T-helper 22 cell (primary cell): ENCODE results near the gene NCR3LG1.

ENCODE experiments used
- DNase-seq: peaks from one replicate; pipeline ENCODE4 v3.0.0-alpha.2; 2020; ENCODE audit warnings: low read depth

Gene NCR3LG1

DNA sequence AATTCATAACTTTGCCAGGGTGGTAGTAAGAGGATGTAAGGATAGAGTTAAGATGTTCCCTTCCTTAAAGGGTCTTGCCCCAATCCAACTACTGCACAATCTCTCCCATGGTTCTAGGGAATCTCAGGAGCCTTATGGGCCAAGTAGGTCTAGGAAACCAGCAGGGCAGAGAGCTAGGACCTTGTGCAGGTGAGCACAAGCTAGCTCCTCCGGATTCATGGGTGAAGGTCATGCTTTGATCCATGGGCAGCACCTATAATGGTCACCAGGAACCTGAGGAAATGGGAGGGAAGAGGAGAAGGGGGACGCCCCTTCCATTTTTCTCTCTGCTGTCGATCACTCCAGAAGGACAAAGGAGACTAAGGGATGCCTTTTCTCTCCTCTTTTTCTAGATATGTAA is 20.0 kb downstream of the NCR3LG1 start:
- DNase-seq: no peak

DNA sequence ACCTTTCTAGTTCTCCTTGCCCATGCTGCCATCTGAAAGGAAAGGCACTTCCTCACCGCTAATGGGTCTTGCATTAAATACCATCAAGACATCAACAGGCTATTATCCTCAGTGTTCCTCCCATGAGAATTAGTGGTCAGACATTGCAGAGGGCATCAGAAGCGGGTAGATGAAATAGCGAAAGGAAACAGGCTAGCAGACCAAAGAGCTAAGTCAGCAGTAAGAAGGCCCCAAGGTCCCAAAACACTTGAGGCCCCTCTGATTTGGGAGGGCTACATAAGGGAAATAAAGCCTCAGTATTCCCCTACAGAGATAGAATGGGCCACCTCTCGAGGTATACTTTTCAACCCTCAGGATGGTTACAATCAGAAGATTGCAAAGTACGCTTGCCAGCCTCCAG is 23.9 kb downstream of the NCR3LG1 start:
- no peak for DNase-seq

DNA sequence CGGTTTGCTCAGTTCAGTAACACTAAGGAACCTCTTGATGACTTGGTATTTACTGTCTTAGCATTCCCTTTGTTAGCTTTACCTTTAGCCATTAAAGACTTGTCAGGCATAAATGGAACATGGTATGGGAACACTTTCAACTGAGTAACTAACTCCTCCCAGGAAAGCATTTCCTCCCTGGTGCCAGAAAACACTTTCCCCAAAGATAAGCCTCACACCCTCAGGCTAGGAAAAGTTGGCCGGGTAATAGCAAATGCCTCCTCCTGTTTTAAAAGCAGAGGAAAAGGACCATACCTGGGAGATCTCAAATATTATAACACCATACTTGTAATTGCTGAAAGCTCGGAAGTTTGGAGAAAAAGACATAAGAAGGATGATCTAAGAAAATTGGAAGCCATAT is 24.9 kb downstream of the NCR3LG1 start:
- no peak for DNase-seq

DNA sequence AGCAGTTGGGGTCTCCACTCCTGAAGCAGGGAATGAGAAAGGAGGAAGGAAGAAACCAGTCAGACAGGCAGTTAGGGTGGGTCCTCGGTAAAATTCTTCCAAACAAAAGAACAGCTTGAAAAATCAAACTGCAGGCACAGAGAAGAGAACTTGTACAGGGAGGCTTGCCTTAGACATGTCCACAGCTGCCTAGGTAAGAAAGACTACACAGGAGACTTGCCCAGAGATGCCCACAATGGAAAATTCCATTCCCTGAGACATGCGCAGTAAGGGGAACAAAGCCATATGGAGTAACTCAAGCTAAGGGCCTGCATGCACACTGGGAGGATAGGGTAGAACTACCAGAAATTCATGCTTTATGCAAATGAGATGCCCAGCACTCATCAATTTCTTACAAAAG is 27.1 kb downstream of the NCR3LG1 start:
- no peak for DNase-seq

DNA sequence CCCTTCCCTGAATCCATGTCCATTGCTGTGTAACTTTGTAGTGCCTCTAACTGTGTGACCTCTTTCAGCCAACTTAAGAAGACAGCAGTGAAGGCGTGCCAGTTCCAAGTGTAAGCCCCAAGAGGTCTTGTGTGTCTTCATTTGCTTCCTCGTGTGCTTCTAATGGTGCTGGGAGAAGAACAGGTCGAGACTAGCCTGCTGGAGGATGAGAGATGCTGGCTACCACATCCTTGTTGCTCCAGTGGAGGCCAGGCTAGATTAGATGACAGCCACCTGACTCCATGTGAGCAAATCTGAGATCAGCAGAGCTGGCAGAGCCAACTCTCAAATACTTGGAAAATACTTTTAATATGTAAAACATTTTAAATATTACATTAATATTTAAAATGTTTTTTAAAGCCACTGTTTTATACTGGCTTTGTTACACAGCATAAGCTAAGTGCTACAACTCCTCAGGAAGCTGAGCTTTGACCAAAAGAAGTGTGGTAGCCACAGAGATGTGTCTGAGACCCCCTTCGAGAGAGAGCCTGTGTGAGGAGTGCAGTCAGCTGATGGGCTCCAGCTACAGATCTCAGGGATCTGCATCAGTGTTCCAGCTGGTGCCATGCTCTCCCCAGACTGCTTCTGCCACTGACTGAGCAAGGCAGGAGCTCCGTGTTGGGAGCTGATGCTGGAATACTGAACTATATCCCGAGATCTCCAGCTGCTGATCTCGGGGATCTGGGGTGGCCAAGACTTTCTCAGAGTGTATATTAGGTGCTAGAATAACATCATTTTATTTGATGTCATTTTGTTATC is 28.0 kb downstream of the NCR3LG1 start:
- DNase-seq: no peak

DNA sequence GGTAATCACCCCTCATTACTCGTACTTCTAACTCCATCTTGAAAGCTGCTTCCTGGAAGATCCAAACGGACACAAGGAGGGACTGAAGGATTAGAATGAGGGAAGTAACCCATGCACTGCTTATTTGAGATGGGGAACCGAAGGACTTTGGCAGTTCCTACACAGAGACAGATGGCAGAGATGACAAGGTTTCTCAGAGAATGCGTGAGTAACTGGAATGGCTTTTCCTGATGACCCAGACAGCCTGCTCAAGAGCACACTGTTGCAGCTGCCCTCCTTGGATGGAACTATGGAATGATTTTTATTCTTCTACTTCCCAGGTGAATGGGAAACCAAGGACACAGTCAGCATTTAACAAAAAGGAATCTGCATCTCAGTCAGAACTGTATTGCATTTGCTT is 29.6 kb downstream of the NCR3LG1 start:
- DNase-seq: no peak

DNA sequence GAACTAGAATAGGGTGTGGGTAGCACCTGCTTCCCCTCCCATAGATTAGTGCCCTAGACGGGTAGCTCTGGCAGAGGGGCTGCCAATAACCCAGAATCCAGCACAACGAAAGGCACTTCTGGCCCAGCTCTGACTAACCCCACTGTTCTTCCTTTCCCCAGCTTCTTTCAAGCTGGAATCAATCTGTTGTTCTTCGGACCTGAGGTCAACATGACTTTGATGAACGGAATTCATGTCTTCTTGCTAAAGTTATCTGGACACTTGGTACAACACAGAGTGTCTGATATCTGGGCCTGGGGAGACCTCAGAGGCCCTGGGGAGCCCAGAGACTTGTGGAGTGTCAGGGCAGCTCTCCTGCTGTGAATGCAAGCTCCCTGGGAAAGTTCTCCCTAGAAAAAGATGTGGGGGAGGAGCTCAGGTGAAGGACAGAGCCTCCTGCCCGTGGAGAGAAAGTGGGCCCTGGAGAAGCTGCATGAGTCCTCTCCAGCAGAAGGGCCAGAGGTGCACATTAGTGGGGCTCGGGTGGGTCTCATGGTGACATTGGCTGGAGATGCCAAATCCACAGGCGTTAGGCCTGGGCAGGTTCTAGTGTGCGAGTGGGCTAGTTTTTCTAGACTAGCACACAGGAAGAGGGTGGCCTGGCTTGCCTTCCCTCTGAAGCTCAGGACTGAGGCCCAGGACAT is 30.6 kb downstream of the NCR3LG1 start:
- no peak for DNase-seq

DNA sequence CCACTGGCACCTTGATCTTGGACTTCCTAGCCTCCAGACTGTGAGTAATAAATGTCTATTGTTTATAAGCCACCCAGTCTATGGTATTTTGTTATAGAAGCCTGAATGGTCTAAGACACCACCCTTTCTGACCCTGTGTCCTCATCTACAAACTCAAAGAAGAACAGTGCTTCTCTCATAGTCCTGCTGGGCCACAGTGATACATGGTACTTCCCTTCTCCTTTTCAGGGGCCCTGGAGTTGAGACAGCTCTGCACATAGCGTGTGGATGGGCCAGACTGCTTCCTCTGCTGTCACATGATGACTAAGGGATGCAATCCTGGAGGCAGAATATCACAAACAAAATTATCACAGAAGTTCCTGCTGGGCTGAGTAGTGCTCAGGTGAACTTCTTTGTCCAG is 31.9 kb downstream of the NCR3LG1 start:
- no peak for DNase-seq

DNA sequence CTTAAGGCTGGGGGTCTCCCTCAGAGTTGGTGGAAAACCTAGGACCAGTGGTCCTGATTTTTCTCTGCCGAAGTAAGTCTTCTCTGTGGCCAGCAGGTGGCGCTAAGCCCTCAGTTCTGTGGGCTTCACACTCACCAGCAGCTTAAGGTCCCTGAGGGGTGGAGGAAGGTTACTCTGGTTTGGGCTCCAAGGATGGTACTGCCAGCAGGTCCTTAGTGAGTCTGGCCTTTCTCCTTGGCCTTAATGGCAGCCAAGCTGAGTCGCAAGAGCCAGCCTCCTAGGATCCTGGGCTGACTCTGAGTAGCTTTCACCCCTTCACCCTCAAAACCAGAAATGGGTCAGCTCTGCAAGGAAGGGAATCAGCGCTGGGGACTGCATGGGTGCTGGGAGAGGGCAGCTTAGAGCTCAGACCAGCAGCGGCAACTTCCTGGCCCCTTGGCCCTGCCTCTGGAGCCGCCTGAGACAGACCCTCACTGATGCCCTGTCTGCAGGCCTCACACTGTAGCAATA is 32.5 kb downstream of the NCR3LG1 start:
- peak; percentile 45 for DNase-seq

DNA sequence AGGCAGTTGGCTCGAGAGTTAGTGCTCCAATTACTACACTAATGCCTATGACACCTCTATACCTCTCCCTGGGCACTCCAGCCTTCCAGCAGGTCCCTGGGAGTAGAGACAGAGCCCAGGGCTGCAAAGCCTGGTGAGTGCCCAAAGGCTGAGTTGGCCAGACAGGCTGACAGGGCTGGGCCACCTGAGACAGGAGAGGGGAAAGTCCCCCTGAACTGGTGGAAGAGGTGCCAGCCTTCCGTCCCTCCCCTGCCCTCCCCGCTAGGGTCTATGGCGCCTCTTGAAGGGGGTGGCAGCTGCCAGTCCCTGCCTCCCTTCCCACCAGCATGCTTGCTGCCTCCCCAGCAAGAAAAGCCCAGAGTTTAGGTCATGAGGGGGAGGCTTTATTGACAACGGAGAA is 33.9 kb downstream of the NCR3LG1 start:
- DNase-seq: no peak

DNA sequence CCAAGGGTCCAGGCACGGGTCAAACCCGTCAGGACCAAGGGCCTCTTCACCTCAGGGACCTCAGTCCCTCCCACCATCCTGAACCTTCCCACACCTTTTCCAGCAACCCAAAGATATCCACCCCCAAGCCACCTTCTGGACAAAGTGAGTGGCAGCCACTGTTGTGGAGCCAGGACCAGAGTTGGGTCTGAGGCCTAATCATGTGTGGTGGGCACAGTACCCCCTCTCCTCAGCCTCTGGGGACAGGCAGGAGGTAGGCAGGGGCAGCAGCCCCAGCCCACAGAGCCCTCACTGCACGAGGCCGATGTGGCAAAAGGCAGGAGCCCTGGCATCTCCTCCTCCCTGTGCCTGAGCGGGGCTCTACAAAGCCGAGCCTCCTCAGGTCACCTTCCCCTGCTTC is 34.3 kb downstream of the NCR3LG1 start:
- no peak for DNase-seq

DNA sequence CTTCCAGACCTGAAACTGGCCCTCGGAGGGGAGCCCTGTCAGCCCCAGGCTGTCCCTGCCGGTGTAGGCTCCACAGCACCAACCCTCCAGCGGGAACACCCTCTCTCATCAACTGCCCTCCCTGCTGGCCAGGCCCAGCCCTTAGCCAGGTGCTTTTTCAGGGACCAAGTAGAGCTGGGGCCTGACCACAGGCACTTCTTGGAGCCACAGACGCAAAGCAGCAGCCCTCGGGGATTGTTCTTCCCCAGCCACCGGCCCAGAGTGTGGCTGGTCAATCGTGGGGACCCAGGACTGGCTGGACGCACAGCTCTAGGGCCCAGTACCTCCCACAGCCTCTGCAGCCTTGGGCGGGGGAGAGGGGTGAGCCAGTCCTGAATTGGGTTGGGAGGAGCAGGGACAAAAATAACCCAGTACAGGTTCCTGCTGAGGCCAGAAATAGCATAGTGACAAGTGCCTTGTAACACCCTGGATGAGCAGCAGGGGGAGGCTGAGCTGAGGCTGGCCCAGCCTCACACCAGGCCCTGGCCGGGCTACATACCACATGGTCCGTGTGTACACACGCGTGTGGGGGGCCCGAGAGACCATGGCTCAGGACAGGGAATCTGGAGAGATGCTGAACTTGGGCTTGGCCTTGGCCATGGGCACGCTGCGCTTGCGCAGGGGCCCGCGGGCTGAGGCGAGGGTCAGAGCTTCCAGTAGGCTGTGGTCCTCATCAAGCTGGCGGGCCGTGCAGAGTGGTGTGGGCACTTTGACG is 34.9 kb downstream of the NCR3LG1 start:
- DNase-seq: no peak

DNA sequence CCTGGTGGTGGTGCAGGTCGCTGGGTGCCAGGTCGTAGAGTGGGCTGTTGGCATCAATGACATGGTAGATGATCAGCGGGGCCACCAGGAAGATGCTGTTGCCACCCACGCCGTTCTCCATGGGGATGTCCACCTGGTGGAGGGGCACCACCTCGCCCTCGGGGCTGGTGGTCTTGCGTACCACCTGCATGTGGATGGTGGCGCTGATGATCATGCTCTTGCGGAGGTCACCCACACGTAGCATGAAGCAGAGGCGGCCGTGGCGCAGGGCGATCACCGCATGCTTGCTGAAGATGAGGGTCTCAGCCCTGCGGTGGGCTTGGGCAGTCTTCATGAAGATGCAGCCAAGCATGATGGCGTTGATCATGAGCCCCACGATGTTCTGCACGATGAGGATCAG is 35.7 kb downstream of the NCR3LG1 start:
- DNase-seq: no peak

DNA sequence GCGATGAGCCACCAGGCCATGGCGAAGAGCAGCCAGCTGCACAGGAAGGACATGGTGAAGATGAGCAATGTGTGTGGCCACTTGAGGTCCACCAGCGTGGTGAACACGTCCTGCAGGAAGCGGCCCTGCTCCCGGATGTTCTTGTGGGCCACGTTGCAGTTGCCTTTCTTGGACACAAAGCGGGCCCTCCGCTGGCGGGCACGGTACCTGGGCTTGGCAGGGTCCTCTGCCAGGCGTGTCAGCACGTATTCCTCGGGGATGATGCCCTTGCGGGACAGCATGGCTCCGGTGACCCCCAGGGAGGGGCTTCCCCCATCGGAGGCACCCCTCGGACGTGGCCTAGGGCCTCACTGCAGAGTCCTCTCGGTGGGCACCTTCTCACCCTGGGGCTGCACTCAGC is 36.2 kb downstream of the NCR3LG1 start:
- no peak for DNase-seq

DNA sequence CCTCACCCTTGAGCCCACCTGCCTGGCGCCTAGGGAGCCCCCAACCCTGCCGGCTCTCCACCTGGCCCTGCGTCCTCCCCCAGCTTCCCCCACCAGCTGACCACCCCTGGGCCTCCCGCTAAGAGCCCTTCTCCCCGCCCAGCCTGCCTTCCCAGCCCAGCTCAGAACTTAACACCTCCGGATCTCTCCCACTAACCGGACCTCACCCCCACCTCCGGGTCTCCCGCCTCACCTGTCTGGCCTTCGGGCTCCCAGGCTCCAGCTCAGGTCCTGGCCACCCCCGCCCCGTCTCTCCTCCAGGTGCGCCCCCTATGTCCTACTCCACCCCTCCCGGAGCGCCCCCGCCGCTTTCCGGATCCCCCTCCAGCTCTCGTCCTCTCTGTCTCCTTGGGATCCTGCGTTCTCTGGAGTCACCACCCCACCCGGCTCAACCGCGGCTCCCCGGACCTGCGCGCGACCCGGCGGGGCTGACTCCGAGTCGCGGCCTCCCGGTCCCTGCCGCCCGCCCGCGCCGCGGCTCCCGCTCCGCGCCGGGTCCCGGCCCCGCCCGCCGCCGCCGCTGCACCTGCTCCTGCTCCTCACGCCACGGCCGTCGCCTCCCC is 37.1 kb downstream of the NCR3LG1 start, which contains the start of gene KCNJ11:
Gene KCNJ11 (minus strand): TSS at position 51 of the 602 bp plus-strand sequence. CDS start 568 bp downstream, outside the sequence.
- no peak for DNase-seq

DNA sequence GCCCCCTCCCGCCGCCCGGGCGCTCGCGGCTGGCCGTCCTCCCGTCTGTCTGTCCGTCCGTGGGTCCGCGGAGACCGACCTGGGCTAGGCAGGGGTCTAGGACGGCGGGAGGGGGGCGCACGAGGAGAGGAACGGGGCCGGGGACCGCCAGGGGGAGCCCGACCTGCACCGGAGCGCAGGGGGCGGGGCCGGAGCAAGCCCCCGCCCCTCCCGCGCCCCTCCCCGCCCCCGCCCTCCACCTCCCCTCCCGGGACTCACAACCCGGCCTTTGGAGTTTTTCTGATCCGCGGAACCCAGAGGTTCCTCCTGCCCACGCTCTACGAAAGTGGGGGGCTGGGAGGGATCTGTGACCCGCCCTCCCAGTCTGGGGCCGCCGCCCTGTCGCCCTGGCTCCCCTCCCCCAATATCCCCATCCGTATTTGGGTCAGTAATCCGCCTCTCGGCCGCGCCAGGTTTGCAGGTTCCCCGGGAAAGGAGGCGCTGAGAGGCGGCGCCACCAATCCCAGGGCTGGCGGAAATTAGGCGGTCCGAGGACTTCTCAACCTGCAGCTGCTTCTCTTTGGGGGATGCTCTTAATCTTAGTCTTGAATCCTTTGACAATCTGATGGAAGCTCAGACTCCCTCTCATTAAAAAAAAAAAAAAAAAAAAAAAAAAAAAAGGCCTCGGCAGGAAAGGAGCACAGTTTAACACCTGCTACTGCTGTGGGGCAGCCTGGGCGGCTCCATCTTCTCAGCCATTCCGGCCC is 37.8 kb downstream of the NCR3LG1 start:
- DNase-seq: peak; percentile 62

DNA sequence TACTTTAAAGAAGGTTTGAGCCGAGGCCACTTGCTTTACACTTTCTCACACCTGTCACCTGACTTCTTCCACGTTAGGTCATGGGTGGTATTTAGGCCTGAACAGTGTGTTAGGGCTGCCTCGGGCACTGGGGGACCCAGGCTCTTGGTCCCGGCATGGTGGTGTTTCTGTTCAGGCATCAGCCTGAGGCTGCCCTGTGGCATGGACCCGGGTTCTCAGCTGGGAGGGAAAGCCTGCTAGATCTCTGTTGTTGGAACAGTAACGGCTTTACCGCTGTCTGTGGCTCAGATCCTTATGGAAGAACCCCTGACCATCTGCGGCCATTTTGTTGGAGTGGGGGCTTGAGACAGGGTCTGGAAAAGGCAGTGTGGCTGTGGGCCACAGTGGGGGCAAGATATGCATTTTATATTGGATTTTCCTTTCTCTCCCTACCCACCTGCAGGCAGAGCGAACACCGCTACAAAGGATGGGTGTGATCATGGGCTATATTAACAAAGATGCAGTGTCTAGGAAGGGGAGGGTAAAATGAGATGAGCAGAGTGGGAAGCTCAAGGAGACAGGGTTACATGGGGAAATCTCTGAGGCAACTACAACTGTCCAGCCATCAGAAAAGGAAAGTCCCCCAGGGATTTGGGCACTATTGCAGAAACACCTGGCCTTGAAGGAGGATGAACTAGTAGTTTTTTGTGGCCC is 38.5 kb downstream of the NCR3LG1 start:
- DNase-seq: no peak

DNA sequence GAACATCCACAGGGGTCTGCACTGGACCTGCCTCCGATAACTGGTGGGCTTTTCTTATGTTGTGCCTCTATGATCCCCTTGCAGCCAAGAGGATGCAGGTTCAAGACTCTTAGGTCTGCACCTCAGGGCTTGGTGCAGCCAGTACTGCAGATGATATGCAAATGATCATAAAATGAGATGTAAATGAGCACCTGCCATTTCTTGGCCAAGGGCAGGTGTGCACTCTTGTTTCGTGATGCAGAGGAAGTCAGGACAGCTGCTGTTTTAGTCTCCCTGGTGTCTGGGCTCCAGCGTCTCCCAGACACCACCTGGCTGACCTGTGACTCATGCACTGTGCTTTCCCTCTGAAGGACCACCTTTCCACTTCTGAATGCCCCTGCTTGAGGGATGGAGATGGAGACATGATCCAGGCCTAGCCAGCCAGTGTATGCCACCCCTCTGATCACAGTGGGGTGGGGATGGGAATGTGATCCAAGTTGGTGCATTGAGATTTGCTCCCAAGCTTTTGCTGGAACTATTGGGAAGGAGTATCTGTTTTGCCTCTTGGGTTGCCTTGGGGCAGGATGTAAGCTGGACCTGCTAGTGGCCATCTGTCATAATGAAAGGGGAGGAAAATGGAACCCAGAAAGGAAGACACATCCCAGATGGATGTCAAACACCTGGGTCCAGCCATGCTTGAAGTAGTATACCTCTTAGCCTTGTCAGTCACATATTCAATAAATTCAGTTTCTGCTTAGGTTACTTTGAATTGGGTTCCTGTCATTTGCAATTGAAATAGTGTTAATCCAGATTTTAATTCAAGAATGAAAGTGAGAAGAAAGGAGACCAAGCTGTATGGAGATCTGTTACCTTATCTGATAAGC is 40.1 kb downstream of the NCR3LG1 start:
- no peak for DNase-seq

DNA sequence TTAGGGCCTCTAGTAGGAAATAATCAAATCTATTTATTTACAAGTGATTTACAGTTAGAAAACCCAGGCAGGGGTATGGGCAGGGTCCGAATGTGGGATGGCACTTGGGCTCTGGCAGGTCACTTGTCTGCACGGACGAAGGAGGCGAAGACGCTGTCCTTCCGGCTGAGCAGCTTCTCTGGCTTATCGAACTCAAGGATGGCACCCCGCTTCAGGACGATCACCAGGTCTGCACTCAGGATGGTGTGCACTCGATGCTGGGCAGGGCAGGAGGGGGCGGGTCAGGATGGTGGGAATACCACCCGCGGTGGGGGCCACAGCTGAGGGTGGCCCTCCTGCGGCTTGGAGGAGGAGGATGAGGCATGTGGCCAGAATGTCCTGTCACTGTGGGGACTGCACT is 41.3 kb downstream of the NCR3LG1 start:
- no peak for DNase-seq

DNA sequence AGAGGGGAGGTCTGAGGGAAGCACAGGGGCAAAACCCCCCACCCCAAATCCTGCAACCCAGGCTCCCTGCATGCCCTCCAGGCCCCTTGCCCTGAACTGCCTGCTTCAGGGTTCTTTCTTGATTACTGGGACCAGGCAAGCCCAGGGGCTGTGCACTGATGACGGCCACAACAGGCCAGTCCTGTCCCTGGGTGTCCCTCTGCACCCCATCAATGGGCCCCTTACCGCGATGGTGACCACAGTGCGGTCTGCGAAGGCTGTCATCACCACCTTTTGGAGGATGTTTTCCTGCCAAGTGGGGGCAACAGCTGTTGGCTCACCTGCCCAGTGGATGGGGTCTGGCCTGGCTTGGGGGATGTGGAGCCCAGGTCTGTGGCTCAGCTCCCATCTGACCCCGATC is 41.9 kb downstream of the NCR3LG1 start:
- DNase-seq: no peak
